Measurements from ENCODE around the gene MIAT.
"Not testable (repeated sequence)": the region's sequence is repeated elsewhere in the genome, so short reads cannot be mapped to it uniquely, and the experiment has no call there.

Gene MIAT

DNA sequence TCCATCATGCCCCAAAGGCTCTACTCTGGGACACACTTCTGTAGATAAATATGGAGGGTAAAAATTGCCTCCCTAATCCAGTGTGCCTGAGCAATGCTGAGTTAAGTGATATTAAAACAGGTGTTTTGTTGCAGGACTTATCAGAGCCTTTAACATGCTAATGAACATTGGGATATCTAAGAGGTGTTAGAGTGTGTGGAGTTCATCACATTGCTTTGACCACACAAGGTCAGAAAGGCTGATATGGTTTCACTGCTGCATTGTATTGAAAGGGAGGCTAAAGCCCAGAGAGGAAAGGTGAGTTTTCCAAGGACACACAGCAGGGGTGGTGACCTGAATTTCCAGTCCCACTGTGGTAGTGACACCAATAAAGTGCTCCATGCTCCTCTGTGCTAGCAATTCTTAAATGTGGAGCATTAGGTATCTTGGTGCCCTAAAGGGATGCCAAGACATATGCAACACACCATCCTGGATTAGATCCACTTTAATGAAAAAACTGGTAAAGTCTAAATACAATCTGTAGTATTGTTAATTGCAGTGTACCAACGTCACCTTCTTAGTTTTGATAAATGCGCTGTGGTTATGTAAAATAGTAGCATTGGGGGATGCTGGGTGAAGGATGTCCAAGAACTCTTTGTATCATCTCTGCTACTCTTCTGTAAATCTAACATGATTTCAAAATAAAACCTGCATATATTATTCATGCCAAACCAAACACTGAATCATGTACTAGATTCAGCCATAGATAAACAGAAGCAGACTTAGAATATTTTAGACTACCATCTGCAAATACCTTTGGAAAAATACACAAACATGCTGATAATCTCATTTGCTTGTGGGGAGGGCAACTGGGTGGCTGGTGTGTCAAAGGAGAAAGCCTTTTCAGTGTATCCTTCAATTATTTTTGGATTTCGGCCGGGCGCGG, 45.8 kb downstream of the MIAT start:
- no peak overlapping the region for H3K4me3 ChIP-seq (ENCODE audit: control insufficient read depth, low read depth, low read length)
- no peak for TF ChIP-seq CTCF (conservative IDR thresholded peaks at IDR 0.05; ENCODE audit: control insufficient read depth, insufficient read depth, low read depth, low read length)
- peak; percentile 73 for DNase-seq (ENCODE audit: low read depth)

GRCh38 chr22:26705379-26705778, 48.0 kb downstream of the MIAT start:
- not testable (repeated sequence) for H3K4me3 ChIP-seq (ENCODE audit: control insufficient read depth, low read depth, low read length); DNase-seq (ENCODE audit: low read depth)

DNA sequence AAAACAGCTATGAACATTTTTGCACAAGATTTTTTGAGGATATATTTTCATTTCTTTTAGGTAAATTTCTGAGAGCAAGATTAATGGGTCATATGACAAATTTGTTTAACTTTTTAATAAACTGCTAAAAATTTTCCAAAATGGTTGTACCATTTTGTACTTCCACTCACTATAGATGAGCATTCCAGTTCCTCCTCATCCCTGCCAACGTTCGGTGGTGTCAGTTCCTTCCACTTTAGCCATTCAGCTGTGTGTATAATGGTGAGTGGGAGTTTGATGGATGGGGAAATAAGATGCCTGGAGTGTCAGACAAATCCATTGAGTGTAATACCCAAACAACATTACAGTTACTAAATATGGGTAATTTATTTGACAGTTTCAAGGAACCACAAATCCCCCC, 49.7 kb downstream of the MIAT start:
- no peak overlapping the region for H3K4me3 ChIP-seq (ENCODE audit: control insufficient read depth, low read depth, low read length)
- TF ChIP-seq CTCF (conservative IDR thresholded peaks at IDR 0.05; ENCODE audit: control insufficient read depth, insufficient read depth, low read depth, low read length), result no peak
- no peak for DNase-seq (ENCODE audit: low read depth)

DNA sequence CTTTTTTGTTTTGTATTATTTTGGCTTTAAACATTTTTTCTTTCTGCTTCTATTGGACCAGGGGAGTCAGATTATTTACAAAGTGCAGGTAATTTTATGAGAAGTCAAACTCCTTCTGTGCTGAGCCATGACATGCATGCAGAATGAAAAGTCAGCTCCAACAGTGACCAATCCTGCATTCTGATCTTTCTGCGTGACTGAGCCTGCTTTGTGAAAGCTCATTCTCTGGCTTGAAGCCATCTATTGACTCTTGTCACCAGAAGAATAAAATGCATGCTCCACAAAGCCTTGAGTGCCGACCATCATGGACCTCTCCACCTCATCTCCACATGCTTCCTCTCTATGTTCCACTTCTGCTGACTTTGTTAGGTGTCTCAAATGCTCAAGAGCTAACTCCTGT, 50.2 kb downstream of the MIAT start:
- no peak overlapping the region for H3K4me3 ChIP-seq (ENCODE audit: control insufficient read depth, low read depth, low read length)
- TF ChIP-seq CTCF (conservative IDR thresholded peaks at IDR 0.05; ENCODE audit: control insufficient read depth, insufficient read depth, low read depth, low read length), result no peak
- DNase-seq (ENCODE audit: low read depth), result no peak

- TF ChIP-seq CTCF (conservative IDR thresholded peaks at IDR 0.05; ENCODE audit: control insufficient read depth, insufficient read depth, low read depth, low read length), result no peak
- DNase-seq (ENCODE audit: low read depth), result peak; percentile 24
- no peak overlapping the region for H3K4me3 ChIP-seq (ENCODE audit: control insufficient read depth, low read depth, low read length)
These were observed 51.0 kb downstream of the MIAT start for GRCh38 chr22:26708256-26709009.

DNA sequence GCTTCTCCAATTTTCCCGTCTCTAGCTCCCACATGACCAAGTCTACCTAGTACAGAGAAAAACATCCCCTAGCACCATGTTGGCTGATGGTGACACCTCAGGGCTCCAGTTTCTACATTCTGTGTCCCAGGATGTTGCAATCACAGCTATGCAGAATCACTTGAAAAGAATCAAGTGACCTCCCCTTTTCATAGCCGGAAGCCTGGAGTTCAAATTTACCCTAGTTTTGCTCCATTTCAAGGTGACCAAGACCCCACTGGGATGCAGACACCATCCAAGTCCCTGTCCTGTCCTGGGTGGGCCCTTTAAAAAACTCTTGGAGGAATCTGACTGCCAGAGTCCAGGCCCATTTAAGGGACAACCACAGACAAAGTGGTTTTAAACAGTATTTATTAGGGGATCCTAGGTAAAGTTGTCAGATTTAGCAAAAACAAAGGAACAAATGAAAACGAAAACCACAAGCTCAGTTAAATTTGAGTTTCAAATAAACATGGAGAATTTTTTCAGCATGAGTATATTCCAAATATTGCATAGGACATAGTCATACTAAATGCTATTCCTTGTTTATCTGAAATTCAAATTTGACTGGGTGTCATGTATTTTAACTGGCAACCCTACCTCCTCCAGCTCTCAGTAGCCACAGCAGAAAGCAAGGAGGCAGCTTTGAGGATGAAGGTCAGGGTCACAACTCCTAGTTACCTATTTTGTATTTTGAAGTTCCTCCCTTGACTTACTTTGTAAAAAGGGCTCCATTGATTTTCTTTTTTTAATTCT, 52.4 kb downstream of the MIAT start:
- no peak overlapping the region for H3K4me3 ChIP-seq (ENCODE audit: control insufficient read depth, low read depth, low read length)
- peak; percentile 62 for DNase-seq (ENCODE audit: low read depth)
- no peak for TF ChIP-seq CTCF (conservative IDR thresholded peaks at IDR 0.05; ENCODE audit: control insufficient read depth, insufficient read depth, low read depth, low read length)

Data from fibroblast of mammary gland (primary cell).